NK-92 (cell line): ENCODE measurements around the gene ASTN2.
"Not testable (repeated sequence)": the region's sequence is repeated elsewhere in the genome, so short reads cannot be mapped to it uniquely, and the experiment has no call there.

Experiments
- DNase-seq: peaks from one replicate; lab custom pipeline; 2025; ENCODE audit not compliant: unreplicated experiment; lab: John Stamatoyannopoulos, UW

ASTN2 gene

GRCh38 chr9:117081641-117082317, 333.1 kb downstream of the ASTN2 start:
- DNase-seq, result no peak

- no peak for DNase-seq
Measured at GRCh38 chr9:117080765-117081390, 334.0 kb downstream of the ASTN2 start.

- DNase-seq, result no peak
Measured at GRCh38 chr9:117076571-117077290, 338.1 kb downstream of the ASTN2 start.

GRCh38 chr9:117075636-117076035, 339.2 kb downstream of the ASTN2 start:
- no peak for DNase-seq

- no peak for DNase-seq
Measured at GRCh38 chr9:117074784-117075520, 339.9 kb downstream of the ASTN2 start.

GRCh38 chr9:117074342-117074662, 340.6 kb downstream of the ASTN2 start:
- DNase-seq, result no peak

- no peak for DNase-seq
Measured at GRCh38 chr9:117073539-117074341, 341.1 kb downstream of the ASTN2 start.

GRCh38 chr9:117073071-117073470, 341.8 kb downstream of the ASTN2 start:
- DNase-seq, result no peak

- DNase-seq, result no peak
Measured at GRCh38 chr9:117072216-117072615, 342.6 kb downstream of the ASTN2 start.

- not testable (repeated sequence) for DNase-seq
Measured at GRCh38 chr9:117071673-117072207, 343.1 kb downstream of the ASTN2 start.

GRCh38 chr9:117063721-117064471, 351.0 kb downstream of the ASTN2 start:
- no peak for DNase-seq

GRCh38 chr9:117060963-117061362, 353.9 kb downstream of the ASTN2 start:
- no peak for DNase-seq

- DNase-seq, result no peak
Measured at GRCh38 chr9:117050007-117050406, 364.9 kb downstream of the ASTN2 start.

GRCh38 chr9:117046666-117047327, 368.1 kb downstream of the ASTN2 start:
- DNase-seq, result no peak

- no peak for DNase-seq
Measured at GRCh38 chr9:117044241-117044640, 370.6 kb downstream of the ASTN2 start.

GRCh38 chr9:117043159-117043558, 371.7 kb downstream of the ASTN2 start:
- no peak for DNase-seq

- DNase-seq, result no peak
Measured at GRCh38 chr9:117035546-117035945, 379.3 kb downstream of the ASTN2 start.

- DNase-seq, result no peak
Measured at GRCh38 chr9:117034866-117035265, 380.0 kb downstream of the ASTN2 start.

GRCh38 chr9:117030254-117030768, 384.5 kb downstream of the ASTN2 start:
- DNase-seq, result no peak
